HepG2 (cell line): Measurements from ENCODE around the gene SLC13A3. TPM values are rescaled to one million over a fixed set of nuclear protein-coding genes. Genes with fewer than 3 reads are reported as not detected.

Source experiments
- ATAC-seq: fragments of 200-7000 bp; cut with Tn5 transposase; 3 replicates; pipeline ENCODE4 v1.9.1; 2020; ENCODE audit warnings: mild to moderate bottlenecking, moderate library complexity
- BruUV-seq: library from RNA; stranded (reverse); fragments of 400-500 nt; replicated peaks from 2 replicates; lab custom pipeline; 2021; lab: Mats Ljungman, UMichigan
- CTCF ChIA-PET: fragments of 300-600 bp; formaldehyde crosslinking; extraction: SDS; loops from one replicate; lab custom pipeline; 2021; ENCODE audit warnings: low total read pairs, inconsistent platforms, low intra/inter-chr PET ratio; lab: Yijun Ruan, JAX
- POLR2A ChIA-PET: fragments of 350-600 bp; sonication (Branson Sonifier 250); formaldehyde crosslinking; loops from one replicate; lab custom pipeline; 2020; ENCODE audit warnings: antibody characterized with exemption, inconsistent platforms; lab: Yijun Ruan, JAX
- DNase-seq: peaks from one replicate; pipeline ENCODE4 v3.0.0-alpha.2; 2015; ENCODE audit warnings: low spot score
- FAIRE-seq: peaks from 3 replicates; lab custom pipeline; 2011; peaks lifted over from hg19 to GRCh38; lab: Jason Lieb, UNC
- H2AFZ ChIP-seq: one replicate; pipeline ENCODE4 v1.6.1; 2011; ENCODE audit warnings: low read length, inconsistent platforms
- H3K27ac ChIP-seq: fragments of 300-600 bp; 3 replicates; pipeline ENCODE4 v1.8.0; 2011; ENCODE audit warnings: mixed run types, mild to moderate bottlenecking, mixed read lengths, low read length, inconsistent platforms; ENCODE audit not compliant: insufficient read depth; ENCODE audit errors: extremely low read length
- H3K27me3 ChIP-seq, 2 experiments: fragments of 200-600 bp in 1 of 2; 2 replicates in 1 of 2; 3 replicates in 1 of 2; pipeline versions ENCODE4 v1.6.0 to v1.8.0; 2011; ENCODE audit warnings: low read length in 2 of 2, mild to moderate bottlenecking in 2 of 2, moderate library complexity in 2 of 2, inconsistent platforms in 1 of 2; ENCODE audit not compliant: insufficient read depth in 2 of 2, control insufficient read depth in 1 of 2
- H3K36me3 ChIP-seq, 2 experiments: fragments of 200-600 bp in 1 of 2; replicated peaks in 1 of 2; 2 replicates in 1 of 2; 3 replicates in 1 of 2; pipeline versions ENCODE4 v1.5.1 to v1.8.0; 2011; ENCODE audit warnings: low read length in 2 of 2, inconsistent platforms in 1 of 2; ENCODE audit not compliant: insufficient read depth in 2 of 2, control insufficient read depth in 1 of 2
- H3K4me1 ChIP-seq: 2 replicates; pipeline ENCODE4 v1.5.1; 2012; ENCODE audit warnings: low read length, inconsistent platforms; ENCODE audit not compliant: insufficient read depth
- H3K4me2 ChIP-seq: 2 replicates; pipeline ENCODE4 v1.6.0; 2011; ENCODE audit warnings: low read depth, low read length, inconsistent platforms
- H3K4me3 ChIP-seq, 3 experiments: fragments of 200-600 bp in 1 of 3; sonication (generic), shearing (Covaris generic) in 1 of 3; replicated peaks in 1 of 3; 2 replicates each; pipeline ENCODE4 v1.5.1; 2011 to 2016; ENCODE audit warnings: low read length in 3 of 3, inconsistent platforms in 2 of 3, low read depth in 2 of 3, mild to moderate bottlenecking in 2 of 3, control low read depth in 1 of 3, mixed read lengths in 1 of 3; ENCODE audit not compliant: insufficient read depth in 1 of 3
- H3K79me2 ChIP-seq: one replicate; pipeline ENCODE4 v1.6.1; 2011; ENCODE audit warnings: low read length, inconsistent platforms; ENCODE audit not compliant: insufficient read depth
- H3K9ac ChIP-seq: 2 replicates; pipeline ENCODE4 v1.6.0; 2011; ENCODE audit warnings: mild to moderate bottlenecking, low read depth, low read length, inconsistent platforms; ENCODE audit not compliant: insufficient read depth
- H3K9me3 ChIP-seq: 2 replicates; pipeline ENCODE4 v1.5.1; 2012; ENCODE audit warnings: mild to moderate bottlenecking, low read length
- H4K20me1 ChIP-seq: 2 replicates; pipeline ENCODE4 v1.6.0; 2011; ENCODE audit warnings: inconsistent platforms, mild to moderate bottlenecking, low read length, moderate library complexity; ENCODE audit not compliant: insufficient read depth
- FOXO1 ChIP-seq: sonication (generic); formaldehyde crosslinking; IDR thresholded peaks from 2 replicates; pipeline ENCODE4 v1.4.0; 2020; ENCODE audit warnings: missing genetic modification reagents
- MATR3 ChIP-seq: sonication (generic); formaldehyde crosslinking; IDR thresholded peaks from 2 replicates; pipeline ENCODE4 v1.4.0; 2020; ENCODE audit warnings: missing genetic modification reagents
- NPAS2 ChIP-seq: sonication (generic); formaldehyde crosslinking; IDR thresholded peaks from 2 replicates; pipeline ENCODE4 v1.8.0; 2022; ENCODE audit warnings: mild to moderate bottlenecking, missing genetic modification reagents, borderline replicate concordance
- ZMYM3 ChIP-seq: sonication (generic); formaldehyde crosslinking; IDR thresholded peaks from 2 replicates; pipeline ENCODE4 v1.5.1; 2020; ENCODE audit warnings: mild to moderate bottlenecking, missing genetic modification reagents
- ZNF292 ChIP-seq: sonication (generic); formaldehyde crosslinking; IDR thresholded peaks from 2 replicates; pipeline ENCODE4 v1.8.1; 2022; ENCODE audit warnings: mild to moderate bottlenecking, low read depth, missing genetic modification reagents, borderline replicate concordance
- ZNF446 ChIP-seq: sonication (generic); formaldehyde crosslinking; IDR thresholded peaks from 2 replicates; pipeline ENCODE4 v1.5.0; 2020; ENCODE audit warnings: mild to moderate bottlenecking, missing genetic modification reagents
- ZNF564 ChIP-seq: sonication (generic); formaldehyde crosslinking; IDR thresholded peaks from 2 replicates; pipeline ENCODE4 v1.8.1; 2023; ENCODE audit warnings: mild to moderate bottlenecking, missing genetic modification reagents
- ZNF687 ChIP-seq: sonication (generic); formaldehyde crosslinking; IDR thresholded peaks from 2 replicates; pipeline ENCODE4 v1.5.1; 2020; ENCODE audit warnings: mild to moderate bottlenecking, missing genetic modification reagents, moderate library complexity
- ZNF691 ChIP-seq: sonication (generic); formaldehyde crosslinking; IDR thresholded peaks from 2 replicates; pipeline ENCODE4 v1.4.0; 2020; ENCODE audit warnings: missing genetic modification reagents, low read depth, mild to moderate bottlenecking, borderline replicate concordance
- WGBS: methylation state at CpG from one replicate; pipeline ENCODE4 v1.1.6; 2017; ENCODE audit warnings: low lambda C conversion rate; 5-methylcytosine and 5-hydroxymethylcytosine counted together
- in situ Hi-C: cut with HindIII; loops from 2 replicates; pipeline ENCODE4 v1.10.0; 2017; ENCODE audit warnings: low pct_unique_long_range_greater_than_20kb; ENCODE audit not compliant: extremely low pct_ligation_motif_present
- intact Hi-C: fragments of 100-400 bp; cut with micrococcal nuclease; formaldehyde crosslinking; loops from one replicate; pipeline ENCODE4 v1.10.0; 2022; ENCODE audit not compliant: unreplicated experiment
- polyA plus RNA-seq, 8 experiments: library from polyadenylated mRNA; depleted of rRNA in 3 of 8; stranded (reverse) in 7 of 8; unstranded in 1 of 8; fragments of >200 nt; fragmentation: Illumina TruSeq in 4 of 8; extraction: Trizol in 4 of 8; gene quantifications; 2 replicates each; pipeline versions ENCODE4 v1.2.1 to v1.2.3, GENCODE V29; 2011 to 2016; ENCODE audit warnings: low read depth in 4 of 8, missing spikeins in 1 of 8, mixed read lengths in 1 of 8; ENCODE audit not compliant: insufficient read depth in 1 of 8
- total RNA-seq, 5 experiments: library from RNA; depleted of rRNA; stranded (reverse); fragments of >200 nt; fragmentation: Illumina TruSeq; extraction: Trizol; gene quantifications; 2 replicates each; pipeline ENCODE4 v1.2.3, GENCODE V29; 2016; ENCODE audit warnings: low read depth in 1 of 5

SLC13A3 gene
- total and polyA plus RNA-seq, 2 of the 13 experiments (the other 11 are each of a cell fraction or from before 2014, with no cell fraction given) = 66.5 to 76.0 TPM

GRCh38 chr20:46619445-46619844, 31.8 kb downstream of the SLC13A3 start:
- Histone ChIP-seq H3K79me2 (no peaks in the 10 kb centered on the region), H3K27ac (no peak overlapping the region), H3K4me3 (no peak overlapping the region), H3K9ac (no peak overlapping the region), H3K27me3 (no peaks in the 10 kb centered on the region), H3K4me2 (no peak overlapping the region), H3K36me3 (peaks cover 12 to 38% of the 10 kb centered on the region in 2 experiments; a peak in 3 of 5 replicates), H3K4me1 (peaks cover 46% of the 10 kb centered on the region), H4K20me1 (no peaks in the 10 kb centered on the region), H3K9me3 (no peaks in the 10 kb centered on the region), H2AFZ (no peak overlapping the region)
- CTCF ChIA-PET = no interaction called here
- in situ Hi-C loops = no loop called here
- no peak for ATAC-seq
- 98% methylated on average over 2 of the region's 2 CpGs for WGBS
- no peak for FAIRE-seq
- TF ChIP-seq ZMYM3 (CRISPR knock-in tag) (peak; percentile 34; the same call in 1 of the 2 replicates), ZNF691 (no peak), NPAS2 (CRISPR knock-in tag) (0 out of 2 replicates have a peak, but pooled peaks have one; percentile 51), ZNF292 (CRISPR knock-in tag) (no peak)
- intact Hi-C loops = no loop called here
- POLR2A ChIA-PET = no interaction called here
- no peak for DNase-seq
- BruUV-seq = no TSS peak

GRCh38 chr20:46618316-46619100, 32.8 kb downstream of the SLC13A3 start:
- Histone ChIP-seq H3K36me3 (peaks cover 12 to 39% of the 10 kb centered on the region in 2 experiments; a peak in 4 of 5 replicates), H3K9ac (no peak overlapping the region), H3K79me2 (no peaks in the 10 kb centered on the region), H3K27me3 (no peaks in the 10 kb centered on the region), H4K20me1 (no peaks in the 10 kb centered on the region), H3K4me2 (no peak overlapping the region), H3K9me3 (no peaks in the 10 kb centered on the region), H3K4me3 (no peak overlapping the region), H2AFZ (no peak overlapping the region), H3K27ac (no peak overlapping the region), H3K4me1 (peaks cover 46% of the 10 kb centered on the region)
- intact Hi-C loops (no loop called here), in situ Hi-C loops (no loop called here)
- WGBS = 96% methylated on average over 7 of the region's 7 CpGs
- ATAC-seq (no peak), FAIRE-seq (no peak), DNase-seq (no peak)
- BruUV-seq = no TSS peak
- TF ChIP-seq ZNF687 (CRISPR knock-in tag) = no peak
- no peak for TF ChIP-seq MATR3 (CRISPR knock-in tag)
- peak; percentile 95; the same call in 1 of the 2 replicates for TF ChIP-seq ZNF564 (CRISPR knock-in tag)
- TF ChIP-seq ZNF446 (CRISPR knock-in tag) = no peak
- TF ChIP-seq FOXO1 (CRISPR knock-in tag) = 0 out of 2 replicates have a peak, but pooled peaks have one; percentile 7
- ChIA-PET CTCF (no interaction called here), POLR2A (interaction anchor here (0.6 kb wide), 1 partner anchor 71 kb away, joined by 3 read pairs; no protein-coding TSS in a partner anchor)
